HepG2 (cell line): Measurements from ENCODE around the gene FAM168A. TPM values are rescaled to one million over a fixed set of nuclear protein-coding genes. Genes with fewer than 3 reads are reported as not detected.
A peak's percentile ranks its signal among the peaks of the same experiment; 100 is the strongest.

ENCODE experiments used
- ATAC-seq: fragments of 200-7000 bp; cut with Tn5 transposase; 3 replicates; pipeline ENCODE4 v1.9.1; 2020; ENCODE audit warnings: mild to moderate bottlenecking, moderate library complexity
- BruUV-seq: library from RNA; stranded (reverse); fragments of 400-500 nt; replicated peaks from 2 replicates; lab custom pipeline; 2021; lab: Mats Ljungman, UMichigan
- CTCF ChIA-PET: fragments of 300-600 bp; formaldehyde crosslinking; extraction: SDS; loops from one replicate; lab custom pipeline; 2021; ENCODE audit warnings: low total read pairs, inconsistent platforms, low intra/inter-chr PET ratio; lab: Yijun Ruan, JAX
- POLR2A ChIA-PET: fragments of 350-600 bp; sonication (Branson Sonifier 250); formaldehyde crosslinking; loops from one replicate; lab custom pipeline; 2020; ENCODE audit warnings: antibody characterized with exemption, inconsistent platforms; lab: Yijun Ruan, JAX
- DNase-seq: peaks from one replicate; pipeline ENCODE4 v3.0.0-alpha.2; 2015; ENCODE audit warnings: low spot score
- FAIRE-seq: peaks from 3 replicates; lab custom pipeline; 2011; peaks lifted over from hg19 to GRCh38; lab: Jason Lieb, UNC
- H2AFZ ChIP-seq: one replicate; pipeline ENCODE4 v1.6.1; 2011; ENCODE audit warnings: low read length, inconsistent platforms
- H3K27ac ChIP-seq: fragments of 300-600 bp; 3 replicates; pipeline ENCODE4 v1.8.0; 2011; ENCODE audit warnings: mixed run types, mild to moderate bottlenecking, mixed read lengths, low read length, inconsistent platforms; ENCODE audit not compliant: insufficient read depth; ENCODE audit errors: extremely low read length
- H3K27me3 ChIP-seq, 2 experiments: fragments of 200-600 bp in 1 of 2; 2 replicates in 1 of 2; 3 replicates in 1 of 2; pipeline versions ENCODE4 v1.6.0 to v1.8.0; 2011; ENCODE audit warnings: low read length in 2 of 2, mild to moderate bottlenecking in 2 of 2, moderate library complexity in 2 of 2, inconsistent platforms in 1 of 2; ENCODE audit not compliant: insufficient read depth in 2 of 2, control insufficient read depth in 1 of 2
- H3K36me3 ChIP-seq, 2 experiments: fragments of 200-600 bp in 1 of 2; replicated peaks in 1 of 2; 2 replicates in 1 of 2; 3 replicates in 1 of 2; pipeline versions ENCODE4 v1.5.1 to v1.8.0; 2011; ENCODE audit warnings: low read length in 2 of 2, inconsistent platforms in 1 of 2; ENCODE audit not compliant: insufficient read depth in 2 of 2, control insufficient read depth in 1 of 2
- H3K4me1 ChIP-seq: 2 replicates; pipeline ENCODE4 v1.5.1; 2012; ENCODE audit warnings: low read length, inconsistent platforms; ENCODE audit not compliant: insufficient read depth
- H3K4me2 ChIP-seq: 2 replicates; pipeline ENCODE4 v1.6.0; 2011; ENCODE audit warnings: low read depth, low read length, inconsistent platforms
- H3K4me3 ChIP-seq, 3 experiments: fragments of 200-600 bp in 1 of 3; sonication (generic), shearing (Covaris generic) in 1 of 3; replicated peaks in 1 of 3; 2 replicates each; pipeline ENCODE4 v1.5.1; 2011 to 2016; ENCODE audit warnings: low read length in 3 of 3, inconsistent platforms in 2 of 3, low read depth in 2 of 3, mild to moderate bottlenecking in 2 of 3, control low read depth in 1 of 3, mixed read lengths in 1 of 3; ENCODE audit not compliant: insufficient read depth in 1 of 3
- H3K79me2 ChIP-seq: one replicate; pipeline ENCODE4 v1.6.1; 2011; ENCODE audit warnings: low read length, inconsistent platforms; ENCODE audit not compliant: insufficient read depth
- H3K9ac ChIP-seq: 2 replicates; pipeline ENCODE4 v1.6.0; 2011; ENCODE audit warnings: mild to moderate bottlenecking, low read depth, low read length, inconsistent platforms; ENCODE audit not compliant: insufficient read depth
- H3K9me3 ChIP-seq: 2 replicates; pipeline ENCODE4 v1.5.1; 2012; ENCODE audit warnings: mild to moderate bottlenecking, low read length
- H4K20me1 ChIP-seq: 2 replicates; pipeline ENCODE4 v1.6.0; 2011; ENCODE audit warnings: inconsistent platforms, mild to moderate bottlenecking, low read length, moderate library complexity; ENCODE audit not compliant: insufficient read depth
- ARNTL ChIP-seq: sonication (generic); formaldehyde crosslinking; IDR thresholded peaks from 2 replicates; pipeline ENCODE4 v1.4.0; 2020; ENCODE audit warnings: mild to moderate bottlenecking, missing genetic modification reagents
- BORCS8-MEF2B ChIP-seq: sonication (generic); formaldehyde crosslinking; IDR thresholded peaks from 2 replicates; pipeline ENCODE4 v1.8.0; 2022; ENCODE audit warnings: mild to moderate bottlenecking, missing genetic modification reagents
- ELF3 ChIP-seq: IDR thresholded peaks from 2 replicates; pipeline ENCODE4 v1.6.1; 2016; ENCODE audit warnings: missing genetic modification reagents, missing compliant biosample characterization
- FOSL2 ChIP-seq: sonication (generic); formaldehyde crosslinking; IDR thresholded peaks from 2 replicates; pipeline ENCODE4 v1.4.0; 2020; ENCODE audit warnings: missing genetic modification reagents
- MEF2D ChIP-seq: sonication (generic); formaldehyde crosslinking; IDR thresholded peaks from 2 replicates; pipeline ENCODE4 v1.5.1; 2020; ENCODE audit warnings: mild to moderate bottlenecking, missing genetic modification reagents
- MEIS1 ChIP-seq: sonication (generic); formaldehyde crosslinking; IDR thresholded peaks from 2 replicates; pipeline ENCODE4 v1.9.0; 2021; ENCODE audit warnings: mild to moderate bottlenecking, missing genetic modification reagents, moderate library complexity, borderline replicate concordance
- PITX1 ChIP-seq: sonication (generic); formaldehyde crosslinking; IDR thresholded peaks from 2 replicates; pipeline ENCODE4 v1.5.1; 2020; ENCODE audit warnings: mild to moderate bottlenecking, missing genetic modification reagents
- POLR2A ChIP-seq, 2 experiments: IDR thresholded peaks; 2 replicates each; pipeline ENCODE4 v1.6.1; 2011; ENCODE audit warnings: low read depth in 2 of 2, low read length in 2 of 2, mild to moderate bottlenecking in 1 of 2, moderate library complexity in 1 of 2; ENCODE audit not compliant: insufficient read depth in 1 of 2
- SAP130 ChIP-seq: IDR thresholded peaks from 2 replicates; pipeline ENCODE4 v1.6.1; 2016; ENCODE audit warnings: low read depth
- SMARCC2 ChIP-seq: fragments of 450-650 bp; IDR thresholded peaks from 2 replicates; pipeline ENCODE4 v1.6.1; 2017; ENCODE audit warnings: antibody characterized with exemption, mild to moderate bottlenecking
- ZFP82 ChIP-seq: sonication (generic); formaldehyde crosslinking; IDR thresholded peaks from 2 replicates; pipeline ENCODE4 v1.5.1; 2020; ENCODE audit warnings: mild to moderate bottlenecking, missing genetic modification reagents, borderline replicate concordance
- ZNF430 ChIP-seq: sonication (generic); formaldehyde crosslinking; IDR thresholded peaks from 2 replicates; pipeline ENCODE4 v1.9.0; 2021; ENCODE audit warnings: mild to moderate bottlenecking, missing genetic modification reagents
- WGBS: methylation state at CpG from one replicate; pipeline ENCODE4 v1.1.6; 2017; ENCODE audit warnings: low lambda C conversion rate; 5-methylcytosine and 5-hydroxymethylcytosine counted together
- in situ Hi-C: cut with HindIII; loops from 2 replicates; pipeline ENCODE4 v1.10.0; 2017; ENCODE audit warnings: low pct_unique_long_range_greater_than_20kb; ENCODE audit not compliant: extremely low pct_ligation_motif_present
- intact Hi-C: fragments of 100-400 bp; cut with micrococcal nuclease; formaldehyde crosslinking; loops from one replicate; pipeline ENCODE4 v1.10.0; 2022; ENCODE audit not compliant: unreplicated experiment
- polyA plus RNA-seq, 8 experiments: library from polyadenylated mRNA; depleted of rRNA in 3 of 8; stranded (reverse) in 7 of 8; unstranded in 1 of 8; fragments of >200 nt; fragmentation: Illumina TruSeq in 4 of 8; extraction: Trizol in 4 of 8; gene quantifications; 2 replicates each; pipeline versions ENCODE4 v1.2.1 to v1.2.3, GENCODE V29; 2011 to 2016; ENCODE audit warnings: low read depth in 4 of 8, missing spikeins in 1 of 8, mixed read lengths in 1 of 8; ENCODE audit not compliant: insufficient read depth in 1 of 8
- total RNA-seq, 5 experiments: library from RNA; depleted of rRNA; stranded (reverse); fragments of >200 nt; fragmentation: Illumina TruSeq; extraction: Trizol; gene quantifications; 2 replicates each; pipeline ENCODE4 v1.2.3, GENCODE V29; 2016; ENCODE audit warnings: low read depth in 1 of 5
- TF ChIP-seq, protein P1 (sequence below): sonication (generic); formaldehyde crosslinking; IDR thresholded peaks from 2 replicates; pipeline ENCODE4 v1.9.0; 2021; ENCODE audit warnings: missing genetic modification reagents, borderline replicate concordance
- TF ChIP-seq, protein P2 (sequence below): sonication (generic); formaldehyde crosslinking; IDR thresholded peaks from 2 replicates; pipeline ENCODE4 v1.4.0; 2020; ENCODE audit warnings: mild to moderate bottlenecking, missing genetic modification reagents
- TF ChIP-seq, protein P3 (sequence below): sonication (generic); formaldehyde crosslinking; IDR thresholded peaks from 2 replicates; pipeline ENCODE4 v1.4.0; 2020; ENCODE audit warnings: mild to moderate bottlenecking, missing genetic modification reagents

FAM168A gene
- total and polyA plus RNA-seq, 2 of the 13 experiments (the other 11 are each of a cell fraction or from before 2014, with no cell fraction given), result 13.9 to 15.8 TPM

DNA sequence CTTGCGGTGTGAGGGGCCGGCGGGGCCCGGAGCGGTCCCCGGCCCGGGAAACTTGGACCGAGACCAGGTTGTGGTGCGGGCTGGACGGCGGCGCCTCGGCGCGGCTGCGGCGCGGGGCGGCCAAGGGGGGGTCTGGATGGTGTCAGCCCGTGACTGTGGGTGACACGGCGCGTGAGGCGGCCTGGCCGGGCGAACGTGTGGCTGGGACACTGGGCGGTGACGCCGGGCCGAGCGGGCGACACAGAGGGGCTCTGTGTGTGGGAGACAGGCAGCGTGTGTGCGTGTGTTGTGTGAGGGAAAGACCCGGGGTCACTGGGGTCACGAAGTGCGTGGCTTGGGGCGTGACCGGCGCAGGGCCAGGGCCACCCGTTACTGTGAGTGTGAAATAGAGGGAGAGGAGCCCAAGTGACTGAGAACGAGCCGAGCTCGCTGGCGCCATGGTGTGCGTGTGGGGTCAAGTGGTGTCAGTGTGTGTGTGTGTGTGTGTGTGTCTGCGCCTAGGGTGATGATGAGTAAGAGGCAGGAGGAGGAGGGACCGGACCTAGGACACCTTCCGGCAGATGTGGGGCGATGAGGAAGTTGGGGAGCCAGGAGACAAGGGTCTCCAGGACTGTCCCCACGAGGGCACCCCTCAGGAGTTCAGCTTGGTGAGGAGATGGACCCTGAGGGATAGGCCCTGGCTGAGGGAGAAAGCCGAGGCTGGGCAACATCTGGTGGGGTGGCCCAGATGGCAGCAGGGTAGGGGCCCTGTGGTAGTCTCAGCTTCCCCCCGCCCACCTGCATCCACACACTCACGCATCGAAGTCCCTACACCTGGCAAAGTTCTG is 220.9 kb downstream of the FAM168A start:
- Histone ChIP-seq H3K36me3 (no peaks in the 10 kb centered on the region), H2AFZ (no peak overlapping the region), H3K9me3 (no peaks in the 10 kb centered on the region), H3K4me3 (peak overlapping the region; percentile 73 to 87 (median 79)), H3K9ac (peak overlapping the region; percentile 77), H3K79me2 (peaks cover 19% of the 10 kb centered on the region), H3K27me3 (peaks cover 0 to 7% of the 10 kb centered on the region in 2 experiments; a peak in 1 of 5 replicates), H3K27ac (peak overlapping the region; percentile 51), H3K4me2 (peak overlapping the region; percentile 98), H3K4me1 (peaks cover 43% of the 10 kb centered on the region), H4K20me1 (no peaks in the 10 kb centered on the region)
- TSS peak; percentile 54 for BruUV-seq
- whole genome bisulfite sequencing, result 5% methylated on average over 26 of the region's 56 CpGs
- FAIRE-seq (peak; percentile 46), DNase-seq (peak; percentile 54), ATAC-seq (peak; percentile 31)
- intact Hi-C loops (loop anchor here (2.0 kb wide), 1 partner anchor 62 kb away; no protein-coding TSS in a partner anchor), in situ Hi-C loops (no loop called here)
- CTCF ChIA-PET, result interaction anchor here (1.8 kb wide), 1 partner anchor 16 kb away, joined by 8 read pairs; no protein-coding TSS in a partner anchor
- POLR2A ChIA-PET, result interaction anchor here (0.6 to 2.4 kb wide), 2 partner anchors 68 to 70 kb away, joined by 3 to 8 read pairs; no protein-coding TSS in a partner anchor
- TF ChIP-seq, protein P1, sequence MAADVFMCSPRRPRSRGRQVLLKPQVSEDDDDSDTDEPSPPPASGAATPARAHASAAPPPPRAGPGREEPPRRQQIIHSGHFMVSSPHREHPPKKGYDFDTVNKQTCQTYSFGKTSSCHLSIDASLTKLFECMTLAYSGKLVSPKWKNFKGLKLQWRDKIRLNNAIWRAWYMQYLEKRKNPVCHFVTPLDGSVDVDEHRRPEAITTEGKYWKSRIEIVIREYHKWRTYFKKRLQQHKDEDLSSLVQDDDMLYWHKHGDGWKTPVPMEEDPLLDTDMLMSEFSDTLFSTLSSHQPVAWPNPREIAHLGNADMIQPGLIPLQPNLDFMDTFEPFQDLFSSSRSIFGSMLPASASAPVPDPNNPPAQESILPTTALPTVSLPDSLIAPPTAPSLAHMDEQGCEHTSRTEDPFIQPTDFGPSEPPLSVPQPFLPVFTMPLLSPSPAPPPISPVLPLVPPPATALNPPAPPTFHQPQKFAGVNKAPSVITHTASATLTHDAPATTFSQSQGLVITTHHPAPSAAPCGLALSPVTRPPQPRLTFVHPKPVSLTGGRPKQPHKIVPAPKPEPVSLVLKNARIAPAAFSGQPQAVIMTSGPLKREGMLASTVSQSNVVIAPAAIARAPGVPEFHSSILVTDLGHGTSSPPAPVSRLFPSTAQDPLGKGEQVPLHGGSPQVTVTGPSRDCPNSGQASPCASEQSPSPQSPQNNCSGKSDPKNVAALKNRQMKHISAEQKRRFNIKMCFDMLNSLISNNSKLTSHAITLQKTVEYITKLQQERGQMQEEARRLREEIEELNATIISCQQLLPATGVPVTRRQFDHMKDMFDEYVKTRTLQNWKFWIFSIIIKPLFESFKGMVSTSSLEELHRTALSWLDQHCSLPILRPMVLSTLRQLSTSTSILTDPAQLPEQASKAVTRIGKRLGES, result no peak
- no peak for TF ChIP-seq ZFP82 (CRISPR knock-in tag)
- TF ChIP-seq SAP130, result peak; percentile 49; the same call in 1 of the 2 replicates
- TF ChIP-seq, protein P2, sequence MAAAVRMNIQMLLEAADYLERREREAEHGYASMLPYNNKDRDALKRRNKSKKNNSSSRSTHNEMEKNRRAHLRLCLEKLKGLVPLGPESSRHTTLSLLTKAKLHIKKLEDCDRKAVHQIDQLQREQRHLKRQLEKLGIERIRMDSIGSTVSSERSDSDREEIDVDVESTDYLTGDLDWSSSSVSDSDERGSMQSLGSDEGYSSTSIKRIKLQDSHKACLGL, result peak; percentile 51; the same call in 1 of the 2 replicates
- TF ChIP-seq SMARCC2, result no peak
- TF ChIP-seq, protein P3, sequence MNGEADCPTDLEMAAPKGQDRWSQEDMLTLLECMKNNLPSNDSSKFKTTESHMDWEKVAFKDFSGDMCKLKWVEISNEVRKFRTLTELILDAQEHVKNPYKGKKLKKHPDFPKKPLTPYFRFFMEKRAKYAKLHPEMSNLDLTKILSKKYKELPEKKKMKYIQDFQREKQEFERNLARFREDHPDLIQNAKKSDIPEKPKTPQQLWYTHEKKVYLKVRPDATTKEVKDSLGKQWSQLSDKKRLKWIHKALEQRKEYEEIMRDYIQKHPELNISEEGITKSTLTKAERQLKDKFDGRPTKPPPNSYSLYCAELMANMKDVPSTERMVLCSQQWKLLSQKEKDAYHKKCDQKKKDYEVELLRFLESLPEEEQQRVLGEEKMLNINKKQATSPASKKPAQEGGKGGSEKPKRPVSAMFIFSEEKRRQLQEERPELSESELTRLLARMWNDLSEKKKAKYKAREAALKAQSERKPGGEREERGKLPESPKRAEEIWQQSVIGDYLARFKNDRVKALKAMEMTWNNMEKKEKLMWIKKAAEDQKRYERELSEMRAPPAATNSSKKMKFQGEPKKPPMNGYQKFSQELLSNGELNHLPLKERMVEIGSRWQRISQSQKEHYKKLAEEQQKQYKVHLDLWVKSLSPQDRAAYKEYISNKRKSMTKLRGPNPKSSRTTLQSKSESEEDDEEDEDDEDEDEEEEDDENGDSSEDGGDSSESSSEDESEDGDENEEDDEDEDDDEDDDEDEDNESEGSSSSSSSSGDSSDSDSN (CRISPR knock-in tag), result peak; percentile 6; the same call in 1 of the 2 replicates
- TF ChIP-seq MEIS1 (CRISPR knock-in tag), result peak; percentile 75
- no peak for TF ChIP-seq PITX1 (CRISPR knock-in tag)
- peak; percentile 62; the same call in 1 of the 2 replicates for TF ChIP-seq FOSL2 (CRISPR knock-in tag)
- TF ChIP-seq BORCS8-MEF2B (CRISPR knock-in tag), result peak; percentile 70; the same call in 1 of the 2 replicates
- TF ChIP-seq ARNTL (CRISPR knock-in tag), result 0 out of 2 replicates have a peak, but pooled peaks have one; percentile 4
- TF ChIP-seq MEF2D (CRISPR knock-in tag), result 0 out of 2 replicates have a peak, but pooled peaks have one; percentile 36
- peak; percentile 28; the same call in 1 of the 2 replicates for TF ChIP-seq ZNF430 (CRISPR knock-in tag)
- TF ChIP-seq ELF3 (CRISPR knock-in tag), result 0 out of 2 replicates have a peak, but pooled peaks have one; percentile 17
- TF ChIP-seq POLR2A (IDR thresholded peaks at IDR 0.05; ENCODE audit: insufficient read depth in 1 of 2, low read depth in 2 of 2, low read length in 2 of 2), result peak; percentile 52 to 66; a peak in 3 of 4 replicates
